Small intestine (tissue), 7 donors: ENCODE data around the gene SLC35C1. TPM values are rescaled to one million over a fixed set of nuclear protein-coding genes. Genes with fewer than 3 reads are reported as not detected.

ENCODE experiments used
- DNase-seq, 2 donors: peaks; one replicate each; pipeline versions ENCODE4 v3.0.0 to v3.0.0-alpha.2; 2013
- FAIRE-seq: peaks from 2 replicates; lab custom pipeline; 2012; peaks lifted over from hg19 to GRCh38; lab: Jason Lieb, UNC
- H3K27ac ChIP-seq, 3 donors: one replicate each; pipeline ENCODE4 v1.5.1; 2013; ENCODE audit warnings: low read length in 2 of 3, mild to moderate bottlenecking in 2 of 3, control low read depth in 1 of 3, inconsistent platforms in 1 of 3, low read depth in 1 of 3, moderate library complexity in 1 of 3
- H3K27me3 ChIP-seq, 3 donors: one replicate each; pipeline ENCODE4 v1.6.1; 2013; ENCODE audit warnings: low read length in 3 of 3, inconsistent platforms in 1 of 3; ENCODE audit not compliant: control insufficient read depth in 3 of 3, insufficient read depth in 3 of 3
- H3K36me3 ChIP-seq, 3 donors: one replicate each; pipeline ENCODE4 v1.6.1; 2013; ENCODE audit warnings: low read length in 3 of 3, inconsistent platforms in 1 of 3, low read depth in 1 of 3, mild to moderate bottlenecking in 1 of 3, moderate library complexity in 1 of 3; ENCODE audit not compliant: control insufficient read depth in 3 of 3, insufficient read depth in 2 of 3
- H3K4me1 ChIP-seq, 3 donors: one replicate each; pipeline ENCODE4 v1.6.1; 2013; ENCODE audit warnings: low read length in 2 of 3, inconsistent platforms in 1 of 3, low read depth in 1 of 3, mild to moderate bottlenecking in 1 of 3, moderate library complexity in 1 of 3; ENCODE audit not compliant: control insufficient read depth in 3 of 3, insufficient read depth in 2 of 3
- H3K4me3 ChIP-seq, 3 donors: one replicate each; pipeline ENCODE4 v1.5.1; 2013; ENCODE audit warnings: low read length in 3 of 3, control low read depth in 1 of 3, inconsistent platforms in 1 of 3, low read depth in 1 of 3, mild to moderate bottlenecking in 1 of 3, moderate library complexity in 1 of 3
- H3K9me3 ChIP-seq, 2 donors: one replicate each; pipeline ENCODE4 v1.6.1; 2013; ENCODE audit warnings: low read depth in 1 of 2, low read length in 1 of 2; ENCODE audit not compliant: control insufficient read depth in 2 of 2, insufficient read depth in 1 of 2
- WGBS, 3 donors: extraction: QIAGEN DNeasy Blood & Tissue Kit; methylation state at CpG; one replicate each; pipeline ENCODE4 v1.1.7; 2013; 5-methylcytosine and 5-hydroxymethylcytosine counted together
- polyA plus RNA-seq, 4 donors: library from polyadenylated mRNA; stranded (reverse) in 3 of 4; unstranded in 1 of 4; fragments of 200-250 nt in 3 of 4; fragments of 120-200 nt in 1 of 4; gene quantifications; one replicate each; pipeline versions ENCODE4 v1.2.1 to v1.2.3, GENCODE V29; 2013
- donor health status: healthy with polysubstance abuse.
- donor health status: control.
- donor health status: control.
- donor health status: Bipolar disorder and iron deficiency.
- donor health status: healthy.

SLC35C1 gene
- polyA plus RNA-seq, 4 donors: 12.3 to 35.2 (median 23.4) TPM

DNA sequence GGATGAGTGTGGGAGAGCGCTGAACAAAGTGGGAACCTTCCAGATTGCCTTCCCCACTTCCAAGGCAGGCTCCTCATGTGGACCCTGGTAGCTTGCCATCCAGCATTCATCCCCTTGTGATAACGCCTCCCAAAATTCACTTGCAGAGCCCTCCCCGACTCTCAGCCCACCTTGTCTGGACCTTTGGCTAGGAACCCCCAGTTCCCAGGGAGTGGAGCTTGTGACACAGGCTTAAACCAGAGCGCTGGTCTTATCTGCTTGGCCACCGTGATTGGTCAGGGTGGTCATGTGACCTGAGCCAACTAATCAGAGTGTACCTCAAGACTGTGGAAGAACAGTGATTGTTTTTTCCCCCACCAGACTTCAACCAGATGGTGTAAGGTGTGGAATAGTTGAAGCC is 9.6 kb upstream of the SLC35C1 start:
- Histone ChIP-seq H3K27ac (no peak overlapping the region), H3K4me3 (no peak overlapping the region), H3K36me3 (no peaks in the 10 kb centered on the region), H3K9me3 (no peaks in the 10 kb centered on the region), H3K4me1 (no peaks in the 10 kb centered on the region), H3K27me3 (no peaks in the 10 kb centered on the region)
- DNase-seq: no peak
- FAIRE-seq: no peak
- WGBS, 3 donors: 86 to 95% (median 88%) methylated on average over 5 of the region's 5 CpGs

DNA sequence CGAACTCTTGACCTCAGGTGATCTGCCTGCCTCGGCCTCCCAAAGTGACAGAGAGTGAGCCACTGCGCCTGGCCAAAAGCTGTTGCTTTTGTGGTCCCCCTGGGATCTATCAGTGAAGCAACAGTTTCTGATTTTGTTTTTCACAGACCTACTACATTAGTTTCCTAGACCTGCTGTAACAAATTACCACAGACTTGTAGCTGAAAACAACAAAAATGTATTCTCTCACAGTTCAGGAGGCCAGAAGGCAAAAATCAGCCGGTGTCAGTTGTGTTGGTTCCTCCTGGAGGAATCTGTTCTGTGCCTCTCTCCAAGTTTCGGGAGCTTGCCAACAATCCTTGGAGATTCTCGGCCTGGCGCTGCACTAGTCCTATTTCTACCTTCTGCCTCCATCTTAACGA is 8.5 kb upstream of the SLC35C1 start:
- FAIRE-seq (no peak), DNase-seq (no peak)
- Histone ChIP-seq H3K9me3 (no peaks in the 10 kb centered on the region), H3K36me3 (no peaks in the 10 kb centered on the region), H3K27me3 (no peaks in the 10 kb centered on the region), H3K4me1 (peaks cover 0 to 2% (median 0%) of the 10 kb centered on the region in 3 donors), H3K4me3 (no peak overlapping the region), H3K27ac (no peak overlapping the region)
- WGBS, 3 donors: 85 to 95% (median 93%) methylated on average over 8 of the region's 8 CpGs

GRCh38 chr11:45798793-45799441 is 6.0 kb upstream of the SLC35C1 start:
- DNase-seq (no peak), FAIRE-seq (no peak)
- H3K9me3 ChIP-seq: no peaks in the 10 kb centered on the region
- no peak overlapping the region for H3K4me3 ChIP-seq
- 83 to 90% (median 88%) methylated on average over 10 of the region's 10 CpGs for WGBS, 3 donors
- H3K27me3 ChIP-seq: no peaks in the 10 kb centered on the region
- no peaks in the 10 kb centered on the region for H3K36me3 ChIP-seq
- H3K4me1 ChIP-seq: peaks cover 3 to 7% (median 5%) of the 10 kb centered on the region in 3 donors
- H3K27ac ChIP-seq: no peak overlapping the region

DNA sequence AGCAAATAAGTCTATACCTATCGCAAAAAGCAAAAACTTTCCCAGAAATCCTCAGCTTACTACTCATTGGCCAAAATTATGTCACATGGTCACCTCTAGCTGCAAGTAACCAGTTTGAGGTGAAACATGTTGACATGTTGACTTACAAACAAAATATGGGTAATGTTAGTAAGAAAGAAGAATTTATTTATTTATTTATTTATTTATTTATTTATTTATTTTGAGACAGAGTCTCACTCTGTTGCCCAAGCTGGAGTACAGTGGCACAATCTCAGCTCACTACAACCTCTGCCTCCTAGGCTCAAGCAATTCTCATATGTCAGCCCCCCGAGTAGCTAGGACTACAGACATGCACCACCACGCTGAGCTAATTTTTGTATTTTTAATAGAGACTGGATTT is 5.4 kb upstream of the SLC35C1 start:
- H3K4me3 ChIP-seq: no peak overlapping the region
- no peak overlapping the region for H3K27ac ChIP-seq
- DNase-seq (no peak), FAIRE-seq (no peak)
- peaks cover 3 to 8% (median 5%) of the 10 kb centered on the region in 3 donors for H3K4me1 ChIP-seq
- no peaks in the 10 kb centered on the region for H3K36me3 ChIP-seq
- no peaks in the 10 kb centered on the region for H3K27me3 ChIP-seq
- whole genome bisulfite sequencing, 3 donors: 95 to 98% (median 95%) methylated on average over 3 of the region's 3 CpGs
- no peaks in the 10 kb centered on the region for H3K9me3 ChIP-seq

- no peak for FAIRE-seq
These were observed 4.7 kb upstream of the SLC35C1 start for GRCh38 chr11:45800261-45800660.

DNA sequence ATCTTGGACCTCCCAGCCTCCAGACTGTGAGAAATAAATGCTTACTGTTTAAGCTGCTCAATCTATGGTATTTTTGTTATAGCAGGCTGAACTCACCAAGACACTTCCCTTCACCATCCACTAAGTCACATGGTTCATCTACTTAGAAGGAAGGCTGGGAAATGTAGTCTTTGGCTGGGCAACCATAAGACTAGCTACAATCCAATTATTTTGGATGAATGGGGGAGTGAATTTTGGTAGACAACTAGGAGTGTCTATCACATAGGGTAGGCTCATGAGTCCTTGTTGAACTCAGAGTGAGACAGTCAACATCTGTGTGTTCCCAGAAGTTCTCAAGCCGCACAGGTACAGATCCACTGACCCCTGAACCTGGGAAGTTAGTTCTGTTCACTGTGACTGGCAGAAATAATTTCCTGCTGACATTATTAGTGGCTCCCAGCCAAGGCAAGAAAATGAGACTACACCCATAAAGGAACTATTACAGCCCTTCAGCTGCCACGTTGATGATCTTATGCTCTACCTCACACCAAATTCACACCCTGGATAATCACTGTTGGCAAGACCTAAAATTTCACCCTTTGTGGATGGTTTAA is 3.1 kb upstream of the SLC35C1 start:
- DNase-seq (peak; percentile 76 to 96), FAIRE-seq (no peak)
- peaks cover 0 to 2% (median 0%) of the 10 kb centered on the region in 3 donors for H3K36me3 ChIP-seq
- WGBS, 3 donors: 11 to 51% (median 37%) methylated on average over 2 of the region's 2 CpGs
- H3K9me3 ChIP-seq: no peaks in the 10 kb centered on the region
- peak overlapping the region; percentile 23 to 90 (median 66) for H3K27ac ChIP-seq
- peaks cover 7 to 15% (median 14%) of the 10 kb centered on the region in 3 donors for H3K4me1 ChIP-seq
- H3K4me3 ChIP-seq: no peak overlapping the region
- no peaks in the 10 kb centered on the region for H3K27me3 ChIP-seq

More at GRCh38 chr11:45800261-45800660, 4.7 kb upstream of the SLC35C1 start:
- no peaks in the 10 kb centered on the region for H3K27me3 ChIP-seq
- peaks cover 3 to 8% (median 5%) of the 10 kb centered on the region in 3 donors for H3K4me1 ChIP-seq
- no peaks in the 10 kb centered on the region for H3K9me3 ChIP-seq
- 85 to 92% (median 88%) methylated on average over 2 of the region's 2 CpGs for WGBS, 3 donors
- H3K36me3 ChIP-seq: no peaks in the 10 kb centered on the region
- H3K4me3 ChIP-seq: no peak overlapping the region
- no peak overlapping the region for H3K27ac ChIP-seq
- no peak for DNase-seq

DNA sequence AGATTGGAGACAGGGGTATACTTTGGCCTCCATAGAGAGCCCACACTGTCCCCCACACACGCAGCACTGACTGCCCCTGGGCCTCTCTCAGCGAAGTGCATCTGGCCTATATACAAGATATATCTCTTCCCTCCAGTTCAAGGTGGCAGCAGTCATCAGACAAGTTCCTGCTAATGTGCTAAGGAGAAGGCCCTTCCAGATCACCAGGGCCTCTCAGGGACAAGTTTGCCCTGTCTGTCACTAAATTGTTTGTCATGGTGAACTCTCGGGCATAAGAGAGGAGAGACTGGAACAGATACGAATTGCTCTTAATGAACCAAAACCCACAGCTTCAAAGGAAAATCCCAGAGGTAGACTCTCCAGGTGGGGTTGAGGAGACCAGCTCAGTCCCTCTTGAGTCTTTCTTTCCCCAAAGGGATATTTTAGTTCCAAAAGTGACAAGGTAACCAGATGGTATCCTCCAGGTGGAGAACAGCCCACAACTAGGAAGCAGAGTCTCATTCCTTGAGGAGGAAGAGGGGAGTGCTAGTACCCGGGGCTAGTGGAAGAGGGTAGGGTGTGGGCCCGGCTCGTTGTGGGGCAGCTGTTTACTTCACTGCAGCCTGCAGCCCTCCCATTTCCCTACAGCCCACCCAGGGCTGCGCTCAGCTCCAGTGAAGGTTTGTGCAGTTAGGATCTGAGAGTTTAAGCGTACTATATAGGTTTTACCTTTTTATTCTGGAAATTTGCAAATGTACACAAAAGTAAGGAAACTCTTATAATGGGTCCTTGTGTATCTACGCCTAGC is 2.2 kb upstream of the SLC35C1 start:
- Histone ChIP-seq H3K27ac (peak overlapping the region; percentile 23 to 90 (median 66)), H3K4me3 (no peak overlapping the region), H3K36me3 (peaks cover 0 to 10% (median 3%) of the 10 kb centered on the region in 3 donors), H3K27me3 (no peaks in the 10 kb centered on the region), H3K4me1 (peaks cover 12 to 24% (median 23%) of the 10 kb centered on the region in 3 donors), H3K9me3 (no peaks in the 10 kb centered on the region)
- FAIRE-seq: no peak
- WGBS, 3 donors: 77 to 86% (median 78%) methylated on average over 10 of the region's 10 CpGs
- DNase-seq: peak in 1 of 2 donors; percentile 20

GRCh38 chr11:45803971-45804760 is 783 bp upstream of the SLC35C1 start:
- no peaks in the 10 kb centered on the region for H3K9me3 ChIP-seq
- H3K27me3 ChIP-seq: no peaks in the 10 kb centered on the region
- peak overlapping the region; percentile 89 to 99 (median 92) for H3K27ac ChIP-seq
- WGBS, 3 donors: 0 to 1% (median 1%) methylated on average over 55 to 70 of the region's 70 CpGs
- FAIRE-seq: no peak
- H3K4me3 ChIP-seq: peak overlapping the region; percentile 62 to 96 (median 89)
- peaks cover 12 to 26% (median 24%) of the 10 kb centered on the region in 3 donors for H3K4me1 ChIP-seq
- peaks cover 0 to 15% (median 10%) of the 10 kb centered on the region in 3 donors for H3K36me3 ChIP-seq
- peak; percentile 87 to 94 for DNase-seq
